ENCODE data around the gene MCM3.

Gene MCM3

GRCh38 chr6:52284460-52285176 is at the start of gene MCM3:
MCM3 (minus strand) TSS chr6:52284742; CDS start chr6:52284674, 68 bp downstream.
- Mint-ChIP-seq H3K4me1 (peaks cover 34% of the 10 kb centered on the region), H3K36me3 (peaks cover 46% of the 10 kb centered on the region), H3K27ac (peak within 1 kb of the TSS; percentile 61), H3K4me3 (no peak within 1 kb of the TSS), H3K9me3 (no peaks in the 10 kb centered on the region)
- ATAC-seq: peak; percentile 99
- DNase-seq (ENCODE audit: low spot score in 2 of 2): peak; percentile 76 to 97

- DNase-seq (ENCODE audit: low spot score in 2 of 2) (no peak), ATAC-seq (peak; percentile 53)
- peaks cover 66% of the 10 kb centered on the region for H3K4me1 Mint-ChIP-seq
- H3K27ac Mint-ChIP-seq: peak overlapping the region; percentile 82
- H3K4me3 Mint-ChIP-seq: peak overlapping the region; percentile 17
- no peaks in the 10 kb centered on the region for H3K9me3 Mint-ChIP-seq
- no peaks in the 10 kb centered on the region for H3K36me3 Mint-ChIP-seq
These were observed 49.3 kb upstream of the MCM3 start for GRCh38 chr6:52333840-52334200.

- no peak for ATAC-seq
- no peak overlapping the region for H3K4me3 Mint-ChIP-seq
- no peaks in the 10 kb centered on the region for H3K9me3 Mint-ChIP-seq
- H3K4me1 Mint-ChIP-seq: peaks cover 51% of the 10 kb centered on the region
- H3K36me3 Mint-ChIP-seq: no peaks in the 10 kb centered on the region
- DNase-seq (ENCODE audit: low spot score in 2 of 2): no peak
- H3K27ac Mint-ChIP-seq: peak overlapping the region; percentile 9
These were observed 47.4 kb upstream of the MCM3 start for GRCh38 chr6:52331793-52332457.

- no peak for ATAC-seq
- Mint-ChIP-seq H3K4me3 (no peak overlapping the region), H3K9me3 (no peaks in the 10 kb centered on the region), H3K27ac (no peak overlapping the region), H3K4me1 (peaks cover 36% of the 10 kb centered on the region), H3K36me3 (no peaks in the 10 kb centered on the region)
- no peak for DNase-seq (ENCODE audit: low spot score in 2 of 2)
These were observed 45.9 kb upstream of the MCM3 start for GRCh38 chr6:52330470-52330869.

GRCh38 chr6:52328729-52329128 is 44.2 kb upstream of the MCM3 start:
- Mint-ChIP-seq H3K9me3 (no peaks in the 10 kb centered on the region), H3K36me3 (no peaks in the 10 kb centered on the region), H3K4me1 (peaks cover 22% of the 10 kb centered on the region), H3K27ac (peak overlapping the region; percentile 17), H3K4me3 (no peak overlapping the region)
- ATAC-seq (no peak), DNase-seq (ENCODE audit: low spot score in 2 of 2) (no peak)

- H3K36me3 Mint-ChIP-seq: no peaks in the 10 kb centered on the region
- H3K9me3 Mint-ChIP-seq: no peaks in the 10 kb centered on the region
- no peak overlapping the region for H3K4me3 Mint-ChIP-seq
- H3K4me1 Mint-ChIP-seq: peaks cover 17% of the 10 kb centered on the region
- DNase-seq (ENCODE audit: low spot score in 2 of 2) (no peak), ATAC-seq (no peak)
- H3K27ac Mint-ChIP-seq: peak overlapping the region; percentile 17
These were observed 43.7 kb upstream of the MCM3 start for GRCh38 chr6:52328303-52328662.

GRCh38 chr6:52326540-52327364 is 42.2 kb upstream of the MCM3 start:
- DNase-seq (ENCODE audit: low spot score in 2 of 2) (no peak), ATAC-seq (no peak)
- Mint-ChIP-seq H3K27ac (no peak overlapping the region), H3K4me3 (no peak overlapping the region), H3K36me3 (no peaks in the 10 kb centered on the region), H3K4me1 (peaks cover 2% of the 10 kb centered on the region), H3K9me3 (no peaks in the 10 kb centered on the region)

- Mint-ChIP-seq H3K36me3 (no peaks in the 10 kb centered on the region), H3K4me1 (no peaks in the 10 kb centered on the region), H3K27ac (no peak overlapping the region), H3K9me3 (no peaks in the 10 kb centered on the region), H3K4me3 (no peak overlapping the region)
- no peak for DNase-seq (ENCODE audit: low spot score in 2 of 2)
- ATAC-seq: no peak
These were observed 41.3 kb upstream of the MCM3 start for GRCh38 chr6:52325695-52326471.

- Mint-ChIP-seq H3K4me3 (no peak overlapping the region), H3K27ac (no peak overlapping the region), H3K9me3 (no peaks in the 10 kb centered on the region), H3K36me3 (no peaks in the 10 kb centered on the region), H3K4me1 (no peaks in the 10 kb centered on the region)
- DNase-seq (ENCODE audit: low spot score in 2 of 2): no peak
- no peak for ATAC-seq
These were observed 39.6 kb upstream of the MCM3 start for GRCh38 chr6:52324189-52324588.

GRCh38 chr6:52317841-52318581 is 33.5 kb upstream of the MCM3 start:
- Mint-ChIP-seq H3K9me3 (no peaks in the 10 kb centered on the region), H3K4me3 (no peak overlapping the region), H3K4me1 (peaks cover 12% of the 10 kb centered on the region), H3K36me3 (no peaks in the 10 kb centered on the region), H3K27ac (no peak overlapping the region)
- peak; percentile 88 for ATAC-seq
- no peak for DNase-seq (ENCODE audit: low spot score in 2 of 2)

GRCh38 chr6:52317211-52317610 is 32.7 kb upstream of the MCM3 start:
- no peaks in the 10 kb centered on the region for H3K36me3 Mint-ChIP-seq
- DNase-seq (ENCODE audit: low spot score in 2 of 2) (no peak), ATAC-seq (no peak)
- H3K4me1 Mint-ChIP-seq: peaks cover 12% of the 10 kb centered on the region
- no peak overlapping the region for H3K4me3 Mint-ChIP-seq
- H3K9me3 Mint-ChIP-seq: no peaks in the 10 kb centered on the region
- H3K27ac Mint-ChIP-seq: no peak overlapping the region

- ATAC-seq: no peak
- Mint-ChIP-seq H3K36me3 (no peaks in the 10 kb centered on the region), H3K4me1 (peaks cover 12% of the 10 kb centered on the region), H3K4me3 (no peak overlapping the region), H3K9me3 (no peaks in the 10 kb centered on the region), H3K27ac (no peak overlapping the region)
- DNase-seq (ENCODE audit: low spot score in 2 of 2): no peak
These were observed 30.2 kb upstream of the MCM3 start for GRCh38 chr6:52314752-52315151.

GRCh38 chr6:52312461-52312860 is 27.9 kb upstream of the MCM3 start:
- DNase-seq (ENCODE audit: low spot score in 2 of 2) (no peak), ATAC-seq (no peak)
- no peak overlapping the region for H3K4me3 Mint-ChIP-seq
- H3K9me3 Mint-ChIP-seq: no peaks in the 10 kb centered on the region
- no peak overlapping the region for H3K27ac Mint-ChIP-seq
- H3K36me3 Mint-ChIP-seq: no peaks in the 10 kb centered on the region
- peaks cover 9% of the 10 kb centered on the region for H3K4me1 Mint-ChIP-seq

GRCh38 chr6:52310932-52311331 is 26.4 kb upstream of the MCM3 start:
- ATAC-seq (no peak), DNase-seq (ENCODE audit: low spot score in 2 of 2) (no peak)
- H3K9me3 Mint-ChIP-seq: no peaks in the 10 kb centered on the region
- H3K27ac Mint-ChIP-seq: no peak overlapping the region
- no peak overlapping the region for H3K4me3 Mint-ChIP-seq
- peaks cover 19% of the 10 kb centered on the region for H3K4me1 Mint-ChIP-seq
- H3K36me3 Mint-ChIP-seq: no peaks in the 10 kb centered on the region

Data from stimulated activated effector memory CD8-positive, alpha-beta T cell treated with anti-CD3 and anti-CD28 coated beads, Interleukin-12 subunit alpha, Interleukin-12 subunit beta, amount 100 ng/mL, for 72 hours (primary cell).